ENCODE data around the gene CEP97. TPM values are rescaled to one million over a fixed set of nuclear protein-coding genes. Genes with fewer than 3 reads are reported as not detected.

Gene CEP97
- total and polyA plus RNA-seq, 7 donors, result 1.6 to 12.5 (median 6.3) TPM

DNA sequence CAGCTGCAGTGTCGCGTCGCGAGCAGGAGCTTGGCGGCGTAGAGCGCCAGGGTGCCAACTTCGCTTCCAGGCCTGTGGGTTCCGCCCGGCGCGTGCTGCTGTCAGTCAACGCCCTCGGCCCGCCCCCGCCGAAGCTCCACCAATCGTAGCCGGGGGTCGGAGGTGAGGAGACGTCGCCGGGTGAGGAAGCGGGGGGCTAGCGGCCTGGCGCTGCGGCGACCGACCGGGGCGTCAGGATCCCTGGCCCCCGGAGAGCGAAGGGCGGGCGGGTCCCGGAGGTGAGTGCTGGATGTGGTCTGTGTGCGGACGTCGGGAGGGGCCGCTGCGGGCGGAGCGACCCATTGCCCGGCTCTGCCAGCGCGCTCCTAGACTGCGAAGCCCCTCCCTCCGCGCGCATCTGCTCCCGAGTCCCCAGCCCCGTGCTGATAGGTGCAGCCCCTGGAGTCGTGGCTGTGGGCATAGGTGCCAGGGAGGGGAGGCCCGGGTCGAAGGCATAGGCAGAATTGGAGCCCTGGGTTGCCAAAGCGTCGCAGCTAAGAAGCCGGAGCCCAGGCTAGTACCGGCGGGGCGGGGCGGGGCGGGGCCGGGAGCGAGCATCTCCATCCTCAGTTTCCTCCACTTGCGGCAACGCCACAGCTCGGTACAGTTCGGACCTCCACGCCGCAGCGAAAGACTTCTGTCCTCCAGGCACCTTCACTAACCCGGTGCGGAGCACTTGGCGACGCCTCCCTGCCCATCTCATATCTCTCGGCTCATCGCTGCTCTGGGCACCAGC is 54.8 kb downstream of the CEP97 start, which contains the start of gene NXPE3:
Gene NXPE3, plus strand, starts transcription at position 165 of the 775 bp plus-strand sequence. CDS start 6,386 bp downstream, outside the sequence.
- peak; percentile 93 to 96 (median 95) for ATAC-seq
- TF ChIP-seq, protein P1, sequence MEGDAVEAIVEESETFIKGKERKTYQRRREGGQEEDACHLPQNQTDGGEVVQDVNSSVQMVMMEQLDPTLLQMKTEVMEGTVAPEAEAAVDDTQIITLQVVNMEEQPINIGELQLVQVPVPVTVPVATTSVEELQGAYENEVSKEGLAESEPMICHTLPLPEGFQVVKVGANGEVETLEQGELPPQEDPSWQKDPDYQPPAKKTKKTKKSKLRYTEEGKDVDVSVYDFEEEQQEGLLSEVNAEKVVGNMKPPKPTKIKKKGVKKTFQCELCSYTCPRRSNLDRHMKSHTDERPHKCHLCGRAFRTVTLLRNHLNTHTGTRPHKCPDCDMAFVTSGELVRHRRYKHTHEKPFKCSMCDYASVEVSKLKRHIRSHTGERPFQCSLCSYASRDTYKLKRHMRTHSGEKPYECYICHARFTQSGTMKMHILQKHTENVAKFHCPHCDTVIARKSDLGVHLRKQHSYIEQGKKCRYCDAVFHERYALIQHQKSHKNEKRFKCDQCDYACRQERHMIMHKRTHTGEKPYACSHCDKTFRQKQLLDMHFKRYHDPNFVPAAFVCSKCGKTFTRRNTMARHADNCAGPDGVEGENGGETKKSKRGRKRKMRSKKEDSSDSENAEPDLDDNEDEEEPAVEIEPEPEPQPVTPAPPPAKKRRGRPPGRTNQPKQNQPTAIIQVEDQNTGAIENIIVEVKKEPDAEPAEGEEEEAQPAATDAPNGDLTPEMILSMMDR (IDR thresholded peaks at IDR 0.05), result no peak
- peak within 1 kb of the TSS; percentile 95 for H3K27ac ChIP-seq
- no peaks in the 10 kb centered on the region for H3K27me3 ChIP-seq (ENCODE audit: insufficient read depth in 3 of 3, low read length in 2 of 3)
- intact Hi-C loops (cut with DNase I), result loop anchor here (2.0 to 5.0 kb wide), 2 partner anchors 52 to 54 kb away; partner anchors contain the start of gene CEP97 (in 1 of the 2)
- peak within 1 kb of the TSS; percentile 95 for H3K4me3 ChIP-seq
- H3K9me3 ChIP-seq, result no peaks in the 10 kb centered on the region
- 0 to 1% (median 0%) methylated on average over 47 to 78 of the region's 78 CpGs for WGBS, 3 donors
- peaks cover 3 to 18% of the 10 kb centered on the region in 2 donors for H3K36me3 ChIP-seq (ENCODE audit: insufficient read depth in 1 of 2, low read depth in 1 of 2)
- peaks cover 38% of the 10 kb centered on the region for H3K4me1 ChIP-seq
- peak; percentile 94 to 97 for DNase-seq

DNA sequence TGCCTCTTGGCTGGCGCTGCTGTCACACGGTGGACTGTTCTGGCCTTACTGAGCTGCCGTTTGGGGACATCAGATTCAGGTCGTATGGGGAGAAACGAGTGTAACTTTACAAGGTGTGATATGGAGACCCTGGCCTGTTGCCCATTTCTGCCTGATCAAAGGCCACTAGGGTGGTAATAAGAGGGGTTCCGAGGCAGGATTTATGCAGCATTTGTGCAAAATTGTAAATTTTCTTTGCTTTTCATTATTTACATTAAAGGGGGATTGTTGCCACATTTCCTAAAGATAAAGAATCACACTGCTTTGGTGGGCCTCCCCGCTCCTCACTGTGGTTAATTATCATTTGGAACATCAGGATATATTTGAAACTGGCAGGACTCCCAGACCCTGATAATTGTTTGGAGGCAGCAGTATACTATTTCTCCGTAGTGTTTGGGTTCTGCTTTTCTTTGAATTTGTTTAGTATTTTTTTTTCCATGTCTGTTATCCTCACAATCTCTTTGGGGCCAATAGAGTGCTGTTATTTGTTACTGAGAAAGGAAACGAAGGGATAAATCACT is 55.5 kb downstream of the CEP97 start:
- no peak for DNase-seq
- peaks cover 43% of the 10 kb centered on the region for H3K4me1 ChIP-seq
- peak overlapping the region; percentile 95 for H3K4me3 ChIP-seq
- peak overlapping the region; percentile 95 for H3K27ac ChIP-seq
- intact Hi-C loops (cut with DNase I), result loop anchor here (2.0 to 5.0 kb wide), 2 partner anchors 53 to 55 kb away; partner anchors contain the start of gene CEP97 (in 1 of the 2)
- ATAC-seq, result peak in 1 of 4 donors; percentile 74
- TF ChIP-seq, protein P1 (IDR thresholded peaks at IDR 0.05), result no peak
- no peaks in the 10 kb centered on the region for H3K9me3 ChIP-seq
- peaks cover 3 to 24% of the 10 kb centered on the region in 2 donors for H3K36me3 ChIP-seq (ENCODE audit: insufficient read depth in 1 of 2, low read depth in 1 of 2)
- WGBS, 3 donors, result 7 to 9% (median 7%) methylated on average over 9 of the region's 9 CpGs
- no peaks in the 10 kb centered on the region for H3K27me3 ChIP-seq (ENCODE audit: insufficient read depth in 3 of 3, low read length in 2 of 3)

DNA sequence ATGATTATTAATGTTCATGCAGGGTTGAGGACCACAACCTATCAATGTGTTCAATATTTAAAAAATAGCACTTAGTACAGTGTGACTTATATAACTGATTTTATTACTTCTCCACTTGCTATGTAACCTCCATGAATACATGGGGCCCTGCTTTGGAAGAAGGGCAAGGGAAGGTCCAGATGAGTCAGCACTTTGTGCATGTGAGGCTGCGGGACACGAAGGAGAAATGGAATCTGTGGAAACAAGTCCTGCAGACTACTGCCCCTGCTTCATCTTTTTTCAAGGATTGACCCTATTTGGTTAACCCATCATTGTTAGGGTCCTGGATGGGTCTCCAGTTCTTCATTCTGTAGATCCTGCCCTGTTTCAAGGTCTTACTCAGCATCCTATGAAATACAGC is 56.2 kb downstream of the CEP97 start:
- DNase-seq (no peak), ATAC-seq (peak in 3 of 4 donors; percentile 30 to 45 (median 37))
- WGBS, 3 donors, result 18 to 32% (median 23%) methylated on average over 2 of the region's 2 CpGs

DNA sequence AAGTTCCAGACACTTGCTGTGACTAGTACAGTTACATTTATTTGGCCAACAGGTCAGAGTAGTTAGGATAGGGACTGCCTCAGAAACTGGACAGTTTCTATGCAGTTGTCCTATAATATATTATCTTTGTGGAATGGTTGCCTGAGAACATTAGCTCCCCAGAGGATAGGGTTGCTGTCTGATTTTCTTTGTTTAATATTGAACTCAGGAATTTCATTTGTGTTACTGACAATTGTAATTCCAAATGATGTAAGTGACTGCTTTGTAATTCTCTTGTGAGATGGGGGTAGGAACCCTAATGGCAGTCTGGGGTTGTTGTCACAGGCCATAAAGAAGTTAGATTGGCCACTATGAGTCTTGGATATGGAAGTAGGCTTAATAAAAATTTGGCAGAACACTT is 56.8 kb downstream of the CEP97 start:
- H3K27me3 ChIP-seq (ENCODE audit: insufficient read depth in 3 of 3, low read length in 2 of 3), result no peaks in the 10 kb centered on the region
- H3K9me3 ChIP-seq, result no peaks in the 10 kb centered on the region
- H3K36me3 ChIP-seq (ENCODE audit: insufficient read depth in 1 of 2, low read depth in 1 of 2), result peaks cover 7 to 37% of the 10 kb centered on the region in 2 donors
- intact Hi-C loops (cut with DNase I), result no loop called here
- peak overlapping the region; percentile 95 for H3K4me3 ChIP-seq
- ATAC-seq (no peak), DNase-seq (no peak)
- peaks cover 43% of the 10 kb centered on the region for H3K4me1 ChIP-seq
- TF ChIP-seq, protein P1 (IDR thresholded peaks at IDR 0.05), result no peak
- H3K27ac ChIP-seq, result peak overlapping the region; percentile 95

More for the DNA sequence above, 56.2 kb downstream of the CEP97 start:
- Histone ChIP-seq H3K9me3 (no peaks in the 10 kb centered on the region), H3K27me3 (ENCODE audit: insufficient read depth in 3 of 3, low read length in 2 of 3) (no peaks in the 10 kb centered on the region), H3K27ac (peak overlapping the region; percentile 95), H3K36me3 (ENCODE audit: insufficient read depth in 1 of 2, low read depth in 1 of 2) (peaks cover 3 to 32% of the 10 kb centered on the region in 2 donors), H3K4me1 (peaks cover 43% of the 10 kb centered on the region), H3K4me3 (peak overlapping the region; percentile 95)
- TF ChIP-seq, protein P1 (IDR thresholded peaks at IDR 0.05), result no peak
- intact Hi-C loops (cut with DNase I), result no loop called here
